Measurements from ENCODE around the gene SEC22C. TPM values are rescaled to one million over a fixed set of nuclear protein-coding genes. Genes with fewer than 3 reads are reported as not detected.

The SEC22C gene
- total RNA-seq, 2 donors from 2014 or later = 17.1 to 17.5 TPM

GRCh38 chr3:42503251-42503924 is 78.4 kb downstream of the SEC22C start:
- H3K9ac ChIP-seq (ENCODE audit: low read depth in 2 of 2, low read length in 2 of 2) = peak overlapping the region; percentile 59 to 95
- intact Hi-C loops (cut with DNase I) = no loop called here

GRCh38 chr3:42502429-42503250 is 79.1 kb downstream of the SEC22C start, which contains the start of gene VIPR1:
Gene VIPR1, plus strand, starts transcription at chr3:42502643. Its CDS starts 93 bp downstream, at chr3:42502736.
- peaks cover 26% of the 10 kb centered on the region for H3K27me3 ChIP-seq
- DNase-seq = peak; percentile 95
- peaks cover 5% of the 10 kb centered on the region for H3K4me1 ChIP-seq
- intact Hi-C loops (cut with DNase I) = no loop called here
- no peak for TF ChIP-seq CTCF (IDR thresholded peaks at IDR 0.05)
- H3K27ac ChIP-seq = peak within 1 kb of the TSS; percentile 73
- peak within 1 kb of the TSS; percentile 59 to 95 for H3K9ac ChIP-seq (ENCODE audit: low read depth in 2 of 2, low read length in 2 of 2)
- no peaks in the 10 kb centered on the region for H3K9me3 ChIP-seq
- H3K4me3 ChIP-seq = peak within 1 kb of the TSS; percentile 54
- no peaks in the 10 kb centered on the region for H3K36me3 ChIP-seq

More at GRCh38 chr3:42503251-42503924, 78.4 kb downstream of the SEC22C start:
- TF ChIP-seq CTCF (IDR thresholded peaks at IDR 0.05) = no peak
- peaks cover 26% of the 10 kb centered on the region for H3K27me3 ChIP-seq
- H3K36me3 ChIP-seq = no peaks in the 10 kb centered on the region
- H3K4me3 ChIP-seq = peak overlapping the region; percentile 54
- H3K4me1 ChIP-seq = peaks cover 9% of the 10 kb centered on the region
- H3K27ac ChIP-seq = peak overlapping the region; percentile 93
- H3K9me3 ChIP-seq = no peaks in the 10 kb centered on the region
- DNase-seq = peak; percentile 40

GRCh38 chr3:42501681-42502428 is 79.9 kb downstream of the SEC22C start:
- TF ChIP-seq CTCF (IDR thresholded peaks at IDR 0.05) = peak; percentile 77
- intact Hi-C loops (cut with DNase I) = no loop called here
- peaks cover 26% of the 10 kb centered on the region for H3K27me3 ChIP-seq

GRCh38 chr3:42501321-42501680 is 80.5 kb downstream of the SEC22C start:
- peak; percentile 25 for DNase-seq
- H3K27me3 ChIP-seq = peaks cover 26% of the 10 kb centered on the region
- TF ChIP-seq CTCF (IDR thresholded peaks at IDR 0.05) = no peak
- H3K36me3 ChIP-seq = no peaks in the 10 kb centered on the region
- H3K9ac ChIP-seq (ENCODE audit: low read depth in 2 of 2, low read length in 2 of 2) = peak overlapping the region; percentile 47 to 73
- intact Hi-C loops (cut with DNase I) = no loop called here
- H3K4me1 ChIP-seq = peaks cover 5% of the 10 kb centered on the region
- peak overlapping the region; percentile 54 for H3K4me3 ChIP-seq
- no peaks in the 10 kb centered on the region for H3K9me3 ChIP-seq
- H3K27ac ChIP-seq = no peak overlapping the region

More at GRCh38 chr3:42501681-42502428, 79.9 kb downstream of the SEC22C start:
- peak overlapping the region; percentile 47 to 73 for H3K9ac ChIP-seq (ENCODE audit: low read depth in 2 of 2, low read length in 2 of 2)
- peaks cover 5% of the 10 kb centered on the region for H3K4me1 ChIP-seq
- no peaks in the 10 kb centered on the region for H3K36me3 ChIP-seq
- peak; percentile 86 for DNase-seq
- no peaks in the 10 kb centered on the region for H3K9me3 ChIP-seq
- H3K4me3 ChIP-seq = peak overlapping the region; percentile 54
- H3K27ac ChIP-seq = peak overlapping the region; percentile 73

- H3K27me3 ChIP-seq = peaks cover 26% of the 10 kb centered on the region
- peak overlapping the region; percentile 54 for H3K4me3 ChIP-seq
- H3K9ac ChIP-seq (ENCODE audit: low read depth in 2 of 2, low read length in 2 of 2) = no peak overlapping the region
- no peaks in the 10 kb centered on the region for H3K9me3 ChIP-seq
- no peak for DNase-seq
- TF ChIP-seq CTCF (IDR thresholded peaks at IDR 0.05) = no peak
- intact Hi-C loops (cut with DNase I) = no loop called here
- H3K4me1 ChIP-seq = peaks cover 5% of the 10 kb centered on the region
- no peaks in the 10 kb centered on the region for H3K36me3 ChIP-seq
- H3K27ac ChIP-seq = no peak overlapping the region
These were observed 80.9 kb downstream of the SEC22C start for GRCh38 chr3:42500909-42501308.
